GM12878 (cell line): ENCODE results near the gene S1PR2. TPM values are rescaled to one million over a fixed set of nuclear protein-coding genes. Genes with fewer than 3 reads are reported as not detected.
A peak's percentile ranks its signal among the peaks of the same experiment; 100 is the strongest.

ENCODE experiments used
- CHD4 ChIP-seq: fragments of 200-600 bp; sonication (generic); IDR thresholded peaks from 2 replicates; pipeline ENCODE4 v1.6.1; 2016; ENCODE audit warnings: mild to moderate bottlenecking
- CREM ChIP-seq: IDR thresholded peaks from 2 replicates; pipeline ENCODE4 v1.6.1; 2014; ENCODE audit warnings: antibody characterized with exemption, low read depth
- E4F1 ChIP-seq: fragments of 450-650 bp; IDR thresholded peaks from 2 replicates; pipeline ENCODE4 v1.6.1; 2018; ENCODE audit warnings: borderline replicate concordance, mild to moderate bottlenecking; ENCODE audit not compliant: partially characterized antibody
- MYC ChIP-seq: IDR thresholded peaks from 2 replicates; pipeline ENCODE4 v1.6.1; 2011; ENCODE audit warnings: mild to moderate bottlenecking, low read length, moderate library complexity, inconsistent platforms; ENCODE audit not compliant: insufficient read depth, insufficient replicate concordance, insufficient read length, severe bottlenecking
- NBN ChIP-seq: fragments of 450-650 bp; IDR thresholded peaks from 2 replicates; pipeline ENCODE4 v1.6.1; 2016
- NFYA ChIP-seq: IDR thresholded peaks from 2 replicates; pipeline ENCODE4 v1.6.1; 2011; ENCODE audit warnings: low read depth, mild to moderate bottlenecking, low read length, improper control_type of control experiment, borderline replicate concordance
- SKIL ChIP-seq: fragments of 450-650 bp; IDR thresholded peaks from 2 replicates; pipeline ENCODE4 v1.6.1; 2017; ENCODE audit warnings: mild to moderate bottlenecking, low read depth, inconsistent platforms; ENCODE audit not compliant: poor library complexity, severe bottlenecking
- TCF12 ChIP-seq: IDR thresholded peaks from 2 replicates; pipeline ENCODE4 v1.6.1; 2011; ENCODE audit warnings: low read depth, mild to moderate bottlenecking, low read length
- ZNF207 ChIP-seq: fragments of 450-650 bp; IDR thresholded peaks from 2 replicates; pipeline ENCODE4 v1.6.1; 2014; ENCODE audit warnings: antibody characterized with exemption, mild to moderate bottlenecking, borderline replicate concordance
- polyA plus RNA-seq, 11 experiments: library from polyadenylated mRNA; depleted of rRNA in 4 of 11; unstranded in 6 of 11; stranded (reverse) in 5 of 11; fragments of >200 nt; fragmentation: Nextera tagmentation in 4 of 11; fragmentation: Illumina TruSeq in 1 of 11; extraction: Ambion mirVana in 4 of 11; extraction: Trizol in 1 of 11; gene quantifications; 1 replicate in 1 of 11; 2 replicates in 10 of 11; pipeline versions ENCODE4 v1.2.1 to v1.2.3, GENCODE V29; 2011 to 2016; ENCODE audit warnings: inconsistent platforms in 2 of 11, missing spikeins in 2 of 11, low read depth in 1 of 11
- total RNA-seq, 4 experiments: library from RNA; depleted of rRNA in 3 of 4; stranded (reverse); fragments of >200 nt in 3 of 4; fragmentation: Illumina TruSeq in 1 of 4; extraction: Trizol in 1 of 4; gene quantifications; 2 replicates each; pipeline versions ENCODE4 v1.2.1 to v1.2.3, GENCODE V29; 2013 to 2021

S1PR2 gene
- total and polyA plus RNA-seq, 10 of the 15 experiments (the other 5 are each of a cell fraction or from before 2014, with no cell fraction given) = 4.9 to 26.8 (median 11.6) TPM

GRCh38 chr19:10245189-10245939 lies 14.2 kb upstream of the S1PR2 start (continued):
- TF ChIP-seq SKIL (no peak), ZNF207 (no peak), E4F1 (no peak), NFYA (no peak), CREM (no peak), NBN (peak; percentile 81), CHD4 (no peak), TCF12 (no peak), MYC (no peak)
